NCI-H345 (cell line): ENCODE measurements around the gene SLC13A2.
"Not testable (repeated sequence)": the region's sequence is repeated elsewhere in the genome, so short reads cannot be mapped to it uniquely, and the experiment has no call there.

Source experiments
- DNase-seq: peaks from one replicate; lab custom pipeline; 2025; lab: John Stamatoyannopoulos, UW

The SLC13A2 gene

DNA sequence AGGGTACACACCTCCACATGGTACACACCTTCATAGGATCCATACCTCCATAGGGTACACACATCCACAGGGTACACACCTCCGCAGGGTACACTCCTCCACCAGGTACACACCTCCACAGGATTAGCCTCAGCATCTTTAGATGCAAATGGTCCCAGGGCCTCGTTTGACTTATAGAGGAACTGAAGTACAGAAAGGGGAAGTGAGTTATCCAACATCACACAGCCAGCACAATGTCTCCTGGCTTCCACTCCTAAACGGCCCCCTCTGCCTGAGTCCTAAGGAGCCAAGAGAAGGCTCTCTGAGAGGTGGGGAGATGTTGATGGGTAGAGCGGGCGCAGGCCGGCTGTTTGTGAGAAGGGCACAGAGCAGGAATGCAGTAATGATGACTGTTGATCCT lies 44.7 kb downstream of the SLC13A2 start:
- no peak for DNase-seq

DNA sequence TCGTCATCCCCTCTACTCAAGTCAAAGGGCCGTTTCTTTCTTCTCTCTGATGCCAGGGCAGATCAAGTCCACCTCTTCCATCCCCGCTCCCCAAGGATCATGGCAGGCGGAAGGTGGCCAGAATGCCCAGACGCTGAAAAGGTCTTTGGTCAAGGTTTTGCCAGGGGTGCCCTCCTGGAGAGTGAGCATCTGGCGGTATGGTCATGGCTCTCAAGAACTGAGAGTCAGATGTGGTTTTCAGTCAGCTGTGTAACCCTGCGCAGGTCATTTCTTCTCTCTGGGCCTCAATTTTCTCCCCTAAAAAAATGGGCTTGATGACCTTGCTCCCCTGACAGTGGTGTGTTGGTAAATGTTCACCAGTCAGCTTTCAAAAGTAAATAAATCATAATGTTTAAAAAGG lies 45.1 kb downstream of the SLC13A2 start:
- DNase-seq: no peak

DNA sequence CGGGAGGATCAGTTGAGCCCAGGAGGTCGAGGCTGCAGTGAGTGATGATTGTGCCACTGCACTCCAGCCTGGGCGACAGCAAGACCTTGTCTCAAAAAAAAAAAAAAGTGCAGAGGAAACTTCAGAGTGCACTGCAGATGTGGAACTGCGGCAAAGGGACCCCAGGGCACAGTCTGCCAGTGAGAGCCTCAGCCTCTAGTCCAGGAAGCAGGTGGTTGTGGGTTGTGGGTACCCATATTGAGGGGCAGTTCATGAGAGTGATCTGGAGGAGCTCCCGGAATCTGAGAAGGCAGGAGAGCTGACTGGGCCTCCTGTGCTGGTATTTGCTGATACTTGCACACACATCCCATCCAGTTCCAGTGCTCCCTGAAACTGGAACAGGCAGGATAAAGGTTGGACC lies 45.8 kb downstream of the SLC13A2 start:
- DNase-seq: no peak

DNA sequence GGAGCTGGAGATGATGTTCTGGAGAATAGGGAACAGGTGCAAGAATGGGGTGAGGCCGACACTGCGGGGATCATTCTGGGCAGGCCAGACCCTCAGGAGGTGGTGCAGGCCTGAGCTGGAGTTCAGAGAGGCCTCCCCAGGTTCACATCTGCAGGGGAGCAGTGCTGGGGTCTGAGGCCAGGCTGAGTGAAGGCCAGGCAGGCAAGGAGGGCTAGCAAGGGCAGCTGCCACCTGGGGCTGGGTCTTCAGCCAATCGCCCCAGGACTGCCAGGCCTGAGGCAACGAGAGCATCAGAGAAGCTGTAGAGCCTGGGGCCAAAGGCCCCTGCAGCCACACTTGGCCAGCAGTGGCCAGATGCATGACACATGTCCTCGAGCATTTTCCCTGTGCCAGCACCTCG lies 47.2 kb downstream of the SLC13A2 start:
- DNase-seq: no peak

DNA sequence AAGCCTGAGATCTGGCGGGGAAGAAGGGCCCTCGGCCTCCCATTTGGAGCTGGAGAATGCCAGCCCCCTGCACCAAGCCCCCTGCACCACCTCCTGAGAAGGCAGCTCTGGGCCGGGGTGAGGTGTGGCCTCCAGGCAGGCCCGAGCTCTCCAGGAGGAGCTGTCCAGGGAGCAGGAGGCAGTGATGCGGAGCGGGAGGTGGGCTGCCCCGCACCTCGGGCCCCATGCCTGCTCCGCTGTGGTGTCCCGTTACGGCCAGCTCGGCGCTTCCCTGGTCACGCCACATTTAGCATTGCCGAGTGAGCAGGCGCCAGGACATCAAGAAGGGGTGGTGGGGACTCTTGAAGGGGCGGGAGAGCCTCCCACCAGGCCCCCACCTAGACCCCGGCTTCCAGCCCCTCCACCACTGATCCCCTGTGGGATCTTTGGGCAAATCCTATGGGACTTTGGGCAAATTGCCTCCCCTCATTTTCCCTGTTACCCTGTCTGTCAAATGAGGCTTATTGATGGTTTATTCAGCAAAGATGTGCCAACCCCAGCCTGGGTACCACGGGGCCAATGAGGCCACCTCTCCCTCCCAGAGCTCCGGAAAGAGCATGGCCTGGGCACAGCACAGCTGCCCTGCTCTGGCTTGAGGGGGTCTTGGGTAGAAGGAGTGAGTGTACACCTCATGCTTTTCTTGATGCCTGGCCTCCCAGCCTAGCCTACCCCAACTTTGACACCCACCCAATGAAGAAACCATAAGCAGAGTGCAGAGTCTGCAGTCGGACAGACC lies 48.1 kb downstream of the SLC13A2 start:
- DNase-seq: no peak

DNA sequence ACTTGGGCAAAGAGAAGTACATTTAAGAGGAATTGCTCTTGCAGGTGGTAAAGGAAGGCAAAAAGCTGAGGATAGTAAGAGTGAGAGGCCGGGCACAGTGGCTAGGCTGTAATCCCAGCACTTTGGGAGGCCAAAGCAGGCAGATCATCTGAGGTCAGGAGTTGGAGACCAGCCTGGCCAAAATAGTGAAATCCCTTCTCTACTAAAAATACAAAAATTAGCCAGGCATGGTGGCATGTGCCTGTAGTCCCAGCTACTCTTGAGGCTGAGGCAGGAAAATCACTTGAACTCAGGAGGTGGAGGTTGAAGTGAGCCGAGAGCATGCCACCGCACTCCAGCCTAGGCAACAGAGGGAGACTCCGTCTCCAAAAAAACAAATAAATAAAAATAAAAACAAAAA lies 48.8 kb downstream of the SLC13A2 start:
- not testable (repeated sequence) for DNase-seq

DNA sequence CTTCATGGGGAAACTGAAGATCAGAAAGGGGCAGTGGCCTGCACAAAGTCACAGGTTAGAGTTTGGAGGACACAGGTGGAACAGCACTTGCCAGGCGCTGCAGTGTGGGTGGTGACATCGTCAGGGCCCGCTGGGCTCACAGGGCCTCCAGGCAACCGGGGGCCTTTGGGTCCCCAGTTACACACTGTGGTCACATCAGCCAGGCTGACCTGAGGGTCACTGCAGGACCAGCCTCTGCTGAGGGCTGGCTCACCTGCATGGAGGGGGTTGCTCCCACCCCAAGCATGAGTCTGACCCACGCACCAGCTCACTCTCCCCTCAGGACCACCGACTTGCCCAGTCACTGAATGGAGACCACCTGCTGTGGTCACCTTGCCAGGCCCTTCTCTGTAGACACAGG lies 49.7 kb downstream of the SLC13A2 start:
- DNase-seq: no peak

DNA sequence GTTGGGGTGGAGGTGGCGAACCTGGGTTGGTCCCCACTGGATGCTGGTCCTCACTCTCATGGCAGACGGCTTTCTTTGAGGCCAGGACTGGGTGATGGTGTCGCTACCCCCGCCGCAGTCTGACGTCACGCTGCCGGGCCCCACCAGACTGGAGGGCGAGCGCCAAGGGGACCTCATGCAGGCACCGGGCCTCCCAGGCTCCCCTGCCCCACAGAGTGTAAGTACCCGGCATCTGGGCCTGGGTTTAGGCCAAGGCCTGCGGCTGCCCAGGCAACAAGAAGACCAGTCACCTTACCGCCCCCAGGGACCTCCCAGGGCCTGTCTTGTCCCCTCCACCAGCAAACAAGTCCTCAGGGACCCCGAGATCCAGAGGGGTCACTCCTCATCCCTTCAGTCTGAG lies 50.4 kb downstream of the SLC13A2 start:
- no peak for DNase-seq

DNA sequence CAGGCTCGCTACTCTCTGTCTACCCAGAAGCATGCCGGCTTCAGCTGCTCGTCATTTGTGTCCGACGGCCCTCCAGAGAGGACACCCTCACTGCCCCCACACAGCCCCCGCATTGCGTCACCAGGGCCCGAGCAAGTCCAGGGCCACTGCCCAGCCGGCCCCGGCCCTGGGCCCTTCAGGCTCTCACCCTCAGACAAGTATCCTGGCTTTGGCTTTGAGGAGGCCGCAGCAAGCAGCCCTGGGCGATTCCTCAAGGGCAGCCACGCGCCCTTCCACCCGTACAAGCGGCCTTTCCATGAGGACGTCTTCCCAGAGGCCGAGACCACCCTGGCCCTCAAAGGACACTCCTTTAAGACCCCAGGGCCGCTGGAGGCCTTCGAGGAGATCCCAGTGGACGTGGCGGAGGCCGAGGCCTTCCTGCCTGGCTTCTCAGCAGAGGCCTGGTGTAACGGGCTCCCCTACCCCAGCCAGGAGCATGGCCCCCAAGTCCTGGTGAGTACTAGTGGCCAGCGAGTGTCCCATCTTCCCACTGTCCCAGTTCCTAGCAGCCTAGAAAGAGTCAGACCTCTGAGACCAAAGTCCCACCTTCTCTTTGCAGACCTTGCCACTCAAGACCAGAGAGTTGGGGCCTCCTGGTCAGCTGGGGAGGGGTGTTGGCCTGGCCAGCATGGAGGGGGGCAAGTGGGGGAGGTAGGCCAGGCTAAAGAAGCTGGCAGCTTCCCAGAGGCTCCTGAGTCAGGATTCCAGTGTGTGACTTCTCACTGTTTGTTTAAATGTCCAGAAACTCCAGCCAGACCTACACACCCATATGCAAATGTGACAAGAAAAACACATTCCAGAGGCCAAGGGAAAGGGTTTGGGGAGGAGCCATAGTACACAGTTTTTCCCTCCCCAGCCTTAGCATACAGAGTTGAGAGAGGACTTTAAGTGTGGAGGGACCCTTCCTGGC lies 51.3 kb downstream of the SLC13A2 start:
- DNase-seq: no peak

GRCh38 chr17:28526381-28526780 lies 52.9 kb downstream of the SLC13A2 start:
- no peak for DNase-seq

- no peak for DNase-seq
Measured at GRCh38 chr17:28527181-28527681, 53.8 kb downstream of the SLC13A2 start.

DNA sequence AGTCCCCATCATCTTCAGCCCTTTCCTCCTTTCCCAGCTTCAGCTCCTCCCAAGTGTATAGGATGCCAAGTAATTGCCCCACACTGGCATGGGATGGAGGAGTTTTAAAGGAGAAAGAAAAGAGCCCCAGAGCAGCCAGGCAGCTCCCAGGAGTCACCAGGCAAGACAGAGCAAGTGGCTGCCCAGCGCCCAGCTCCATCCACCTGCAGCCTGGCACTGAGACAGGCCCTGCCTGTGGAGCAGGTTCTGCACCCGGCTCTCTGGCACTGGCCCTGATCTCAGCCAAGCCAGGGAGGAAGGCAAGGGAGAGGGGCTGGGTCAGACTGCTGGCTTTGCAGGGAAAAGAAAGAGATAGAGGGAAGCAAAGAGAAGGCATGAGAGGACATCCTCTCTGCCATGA lies 54.4 kb downstream of the SLC13A2 start:
- DNase-seq: no peak

DNA sequence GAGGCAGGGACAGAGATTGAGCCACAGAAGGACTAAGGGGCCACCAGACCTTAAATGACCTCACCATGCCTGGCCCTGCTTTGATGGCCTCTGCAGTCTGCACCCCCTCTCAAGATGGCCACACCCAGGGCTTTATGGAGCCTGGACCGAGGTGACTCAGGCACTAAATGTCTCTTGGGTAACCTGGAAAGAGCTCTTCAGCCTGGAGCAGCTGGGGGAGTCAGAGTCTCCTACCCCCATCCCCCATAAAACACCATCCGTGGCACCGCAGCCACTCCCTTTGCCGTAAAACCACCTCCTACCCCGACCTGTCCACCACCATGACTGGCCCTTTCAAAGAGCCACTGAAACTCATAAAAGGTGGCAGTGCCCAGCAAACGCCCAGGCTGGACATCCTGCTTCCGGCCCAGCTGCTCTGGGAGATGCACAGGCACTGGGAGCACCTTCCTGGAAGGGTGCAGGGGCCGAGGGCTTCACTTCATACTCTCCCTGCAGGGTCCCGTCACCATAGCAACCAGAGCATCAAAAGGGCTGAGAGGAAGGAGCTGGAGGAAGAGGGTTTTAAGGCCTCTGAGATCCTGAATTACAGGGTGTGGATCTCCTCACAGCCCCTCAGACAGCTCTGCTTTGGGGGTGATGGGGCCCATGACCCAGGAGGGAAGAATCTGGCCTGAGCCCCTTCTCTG lies 55.0 kb downstream of the SLC13A2 start:
- DNase-seq: no peak

DNA sequence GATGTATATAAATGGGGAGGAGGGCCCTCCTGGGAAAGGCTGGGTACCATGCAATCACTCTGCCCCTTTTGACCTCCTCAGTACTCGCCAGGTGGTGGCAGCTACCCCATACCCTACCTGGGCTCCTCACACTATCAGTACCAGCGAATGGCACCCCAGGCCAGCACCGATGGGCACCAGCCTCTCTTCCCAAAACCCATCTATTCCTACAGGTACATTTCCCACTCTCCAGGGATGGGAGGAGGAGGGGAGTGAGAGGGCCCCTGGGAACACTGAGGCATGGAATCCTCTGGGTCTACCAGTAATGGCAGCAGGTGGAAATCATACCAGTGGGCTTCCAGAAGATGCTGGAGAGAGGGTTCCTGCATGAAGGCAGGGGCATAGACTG lies 55.6 kb downstream of the SLC13A2 start:
- no peak for DNase-seq

DNA sequence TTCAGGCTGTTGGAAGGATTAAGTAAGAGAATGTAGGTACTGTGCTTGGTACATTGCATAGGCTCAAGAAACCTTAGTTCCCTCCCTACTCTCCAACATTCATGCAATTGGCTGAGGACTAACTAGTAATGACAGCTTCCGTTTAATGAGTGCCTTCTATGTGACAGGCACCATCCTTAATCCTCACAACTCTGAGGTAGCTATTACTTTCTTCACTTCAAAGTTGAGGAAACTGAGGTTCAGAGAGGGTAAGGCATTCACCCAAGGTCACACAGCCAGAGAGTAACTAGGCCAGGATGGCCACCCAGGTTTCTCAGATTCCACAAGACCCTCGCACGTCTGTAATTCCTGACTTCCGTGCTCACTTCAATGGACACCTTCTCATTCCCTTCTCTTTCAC lies 56.8 kb downstream of the SLC13A2 start:
- DNase-seq: no peak

GRCh38 chr17:28530926-28531325 lies 57.5 kb downstream of the SLC13A2 start:
- DNase-seq: no peak

- no peak for DNase-seq
Measured at GRCh38 chr17:28532050-28532960, 58.9 kb downstream of the SLC13A2 start.

DNA sequence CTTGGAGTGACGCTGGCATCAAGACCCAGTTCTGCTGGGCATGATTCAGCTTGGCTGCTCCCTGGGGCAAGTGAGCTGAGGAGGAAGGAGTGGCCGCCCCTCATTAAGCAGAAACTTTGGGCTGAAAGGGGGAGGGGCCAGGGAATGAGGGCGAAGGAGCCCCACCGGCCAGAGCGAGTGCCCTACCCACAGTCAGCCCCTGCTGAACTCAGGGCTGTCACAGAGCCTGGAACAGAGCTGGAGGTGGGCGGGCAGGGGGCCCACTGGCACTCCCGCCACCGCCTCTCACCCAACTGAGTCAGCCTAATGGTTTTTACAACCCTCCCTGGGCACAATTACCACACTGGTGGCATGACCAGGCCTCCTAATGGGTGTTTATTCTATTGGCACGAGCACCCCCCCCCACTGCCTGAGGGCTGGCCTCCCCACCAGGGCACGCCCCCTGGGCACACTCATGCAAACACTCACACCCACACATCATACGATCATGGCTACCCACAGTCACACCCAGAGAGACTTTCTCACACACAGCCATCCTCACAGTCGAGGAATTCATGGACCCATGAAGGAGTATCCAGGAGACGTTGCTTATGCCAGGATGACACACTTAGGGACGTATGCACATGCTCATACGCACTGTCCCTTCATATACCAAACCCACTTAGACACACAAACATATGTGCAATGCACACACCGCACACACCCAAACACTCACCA lies 59.8 kb downstream of the SLC13A2 start:
- no peak for DNase-seq

DNA sequence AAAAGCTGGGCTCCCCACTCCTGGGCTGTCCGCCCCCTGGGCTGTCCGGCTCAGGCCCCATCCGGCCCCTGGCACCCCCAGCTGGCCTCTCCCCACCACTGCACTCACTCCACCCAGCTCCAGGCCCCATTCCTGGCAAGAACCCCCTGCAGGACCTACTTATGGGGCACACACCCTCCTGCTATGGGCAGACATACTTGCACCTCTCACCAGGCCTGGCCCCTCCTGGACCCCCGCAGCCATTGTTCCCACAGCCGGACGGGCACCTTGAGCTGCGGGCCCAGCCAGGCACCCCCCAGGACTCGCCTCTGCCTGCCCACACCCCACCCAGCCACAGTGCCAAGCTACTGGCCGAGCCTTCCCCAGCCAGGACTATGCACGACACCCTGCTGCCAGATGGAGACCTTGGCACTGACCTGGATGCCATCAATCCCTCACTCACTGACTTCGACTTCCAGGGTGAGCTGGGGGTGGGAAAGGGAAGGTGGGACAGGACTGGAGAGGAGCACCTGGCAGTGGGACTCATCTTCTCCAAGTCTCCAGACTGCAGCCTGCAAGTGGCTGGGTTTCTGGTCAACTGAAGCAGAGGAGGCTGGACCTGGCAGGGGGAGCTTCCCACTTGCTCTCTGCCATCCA lies 61.4 kb downstream of the SLC13A2 start:
- DNase-seq: no peak

DNA sequence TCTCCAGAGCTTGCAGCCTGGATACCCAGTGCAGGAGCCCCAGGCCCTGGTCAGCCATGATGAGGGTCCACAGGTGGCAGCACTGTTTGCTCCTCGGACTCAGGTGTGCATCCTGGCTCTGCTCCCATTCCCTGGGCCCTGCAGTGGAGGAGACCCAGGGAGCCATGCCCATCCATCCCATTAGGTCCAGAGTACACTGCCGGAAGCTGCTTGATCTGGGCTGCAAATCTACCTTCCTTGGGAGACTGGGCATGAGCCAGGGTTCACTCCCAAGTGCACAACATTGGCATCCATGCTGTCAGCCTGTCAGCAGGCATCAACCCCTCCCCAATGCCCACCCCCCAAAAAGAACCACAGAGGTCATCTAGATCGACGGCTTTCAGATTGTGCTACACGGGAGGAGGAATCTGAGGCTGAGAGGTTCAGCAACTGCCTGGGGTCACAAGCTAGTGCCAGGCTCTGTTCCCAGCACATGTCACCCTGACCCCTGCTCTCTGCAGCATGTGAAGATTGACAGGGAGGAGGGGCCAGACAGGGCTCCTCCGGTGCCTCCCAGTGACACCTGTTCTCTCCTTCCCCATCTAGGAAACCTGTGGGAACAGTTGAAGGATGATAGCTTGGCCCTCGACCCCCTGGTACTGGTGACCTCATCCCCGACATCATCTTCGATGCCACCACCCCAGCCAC lies 63.2 kb downstream of the SLC13A2 start:
- DNase-seq: no peak
